ENCODE data around the gene BCO2. TPM values are rescaled to one million over a fixed set of nuclear protein-coding genes. Genes with fewer than 3 reads are reported as not detected.

BCO2 gene, protein sequence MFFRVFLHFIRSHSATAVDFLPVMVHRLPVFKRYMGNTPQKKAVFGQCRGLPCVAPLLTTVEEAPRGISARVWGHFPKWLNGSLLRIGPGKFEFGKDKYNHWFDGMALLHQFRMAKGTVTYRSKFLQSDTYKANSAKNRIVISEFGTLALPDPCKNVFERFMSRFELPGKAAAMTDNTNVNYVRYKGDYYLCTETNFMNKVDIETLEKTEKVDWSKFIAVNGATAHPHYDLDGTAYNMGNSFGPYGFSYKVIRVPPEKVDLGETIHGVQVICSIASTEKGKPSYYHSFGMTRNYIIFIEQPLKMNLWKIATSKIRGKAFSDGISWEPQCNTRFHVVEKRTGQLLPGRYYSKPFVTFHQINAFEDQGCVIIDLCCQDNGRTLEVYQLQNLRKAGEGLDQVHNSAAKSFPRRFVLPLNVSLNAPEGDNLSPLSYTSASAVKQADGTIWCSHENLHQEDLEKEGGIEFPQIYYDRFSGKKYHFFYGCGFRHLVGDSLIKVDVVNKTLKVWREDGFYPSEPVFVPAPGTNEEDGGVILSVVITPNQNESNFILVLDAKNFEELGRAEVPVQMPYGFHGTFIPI
- total RNA-seq, result 1.4 and 1.5 TPM in 2 replicates
- long read RNA-seq, partial matches to known transcripts, result 0 of 1 reads
- long read RNA-seq, other reads (novel, unspliced or antisense), result 1 of 1 reads

DNA sequence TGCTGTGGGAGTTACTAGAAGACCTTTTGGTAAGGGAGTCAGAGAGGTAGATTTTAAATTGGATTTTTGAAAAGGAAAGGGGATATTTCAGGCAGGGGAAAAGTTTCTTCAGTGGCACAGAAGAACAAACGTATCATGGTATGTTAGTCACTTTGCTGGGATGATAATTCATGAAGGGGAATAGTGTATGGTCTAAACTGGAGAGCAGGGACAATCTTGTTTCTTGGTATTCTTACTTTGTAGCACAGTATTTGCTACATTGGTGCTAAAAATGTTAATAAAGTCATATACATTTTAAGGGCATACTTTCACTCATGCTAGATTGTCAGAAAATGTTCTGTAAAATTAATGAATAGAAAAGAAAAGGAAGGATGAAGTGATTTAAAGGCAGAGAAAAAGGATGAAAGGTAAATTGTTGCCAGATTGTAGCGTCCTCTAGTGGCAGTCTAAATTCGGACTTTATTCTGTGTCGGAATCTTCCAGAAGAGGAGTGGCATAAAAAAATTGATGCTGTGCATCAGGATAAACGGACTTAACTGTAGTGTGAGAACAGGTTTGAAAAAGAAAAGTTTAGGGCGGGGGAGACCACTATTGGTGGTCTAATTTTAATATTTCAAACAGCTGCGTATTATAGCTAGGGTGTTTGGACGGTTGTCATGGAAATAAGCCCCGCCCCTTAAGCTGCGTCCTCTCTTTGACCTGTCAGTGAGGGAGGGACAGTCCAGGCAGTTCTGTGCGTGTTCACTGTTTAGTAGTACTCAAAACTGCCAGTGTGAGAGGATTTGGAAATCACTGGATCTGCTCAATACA is at the start of gene BCO2:
BCO2 (plus strand) TSS at position 724 of the 810 bp plus-strand sequence. CDS start 90 bp downstream, outside the sequence.
- Mint-ChIP-seq H3K9me3 (ENCODE audit: unreplicated experiment) (no peaks in the 10 kb centered on the region), H3K27ac (ENCODE audit: unreplicated experiment) (peak within 1 kb of the TSS; percentile 82), H3K36me3 (ENCODE audit: unreplicated experiment) (no peaks in the 10 kb centered on the region), H3K27me3 (ENCODE audit: unreplicated experiment) (peaks cover 39% of the 10 kb centered on the region), H3K4me1 (ENCODE audit: unreplicated experiment) (peaks cover 12% of the 10 kb centered on the region), H3K4me3 (ENCODE audit: unreplicated experiment) (peak within 1 kb of the TSS; percentile 62)
- DNase-seq (ENCODE audit: extremely low spot score, unreplicated experiment), result peak; percentile 88
- TF ChIP-seq, protein P1, sequence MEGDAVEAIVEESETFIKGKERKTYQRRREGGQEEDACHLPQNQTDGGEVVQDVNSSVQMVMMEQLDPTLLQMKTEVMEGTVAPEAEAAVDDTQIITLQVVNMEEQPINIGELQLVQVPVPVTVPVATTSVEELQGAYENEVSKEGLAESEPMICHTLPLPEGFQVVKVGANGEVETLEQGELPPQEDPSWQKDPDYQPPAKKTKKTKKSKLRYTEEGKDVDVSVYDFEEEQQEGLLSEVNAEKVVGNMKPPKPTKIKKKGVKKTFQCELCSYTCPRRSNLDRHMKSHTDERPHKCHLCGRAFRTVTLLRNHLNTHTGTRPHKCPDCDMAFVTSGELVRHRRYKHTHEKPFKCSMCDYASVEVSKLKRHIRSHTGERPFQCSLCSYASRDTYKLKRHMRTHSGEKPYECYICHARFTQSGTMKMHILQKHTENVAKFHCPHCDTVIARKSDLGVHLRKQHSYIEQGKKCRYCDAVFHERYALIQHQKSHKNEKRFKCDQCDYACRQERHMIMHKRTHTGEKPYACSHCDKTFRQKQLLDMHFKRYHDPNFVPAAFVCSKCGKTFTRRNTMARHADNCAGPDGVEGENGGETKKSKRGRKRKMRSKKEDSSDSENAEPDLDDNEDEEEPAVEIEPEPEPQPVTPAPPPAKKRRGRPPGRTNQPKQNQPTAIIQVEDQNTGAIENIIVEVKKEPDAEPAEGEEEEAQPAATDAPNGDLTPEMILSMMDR (IDR thresholded peaks at IDR 0.05), result peak; percentile 77

GRCh38 chr11:112127056-112127455 is 48.3 kb upstream of the BCO2 start:
- Mint-ChIP-seq H3K27ac (ENCODE audit: unreplicated experiment) (no peak overlapping the region), H3K9me3 (ENCODE audit: unreplicated experiment) (no peaks in the 10 kb centered on the region), H3K27me3 (ENCODE audit: unreplicated experiment) (no peaks in the 10 kb centered on the region), H3K4me3 (ENCODE audit: unreplicated experiment) (no peak overlapping the region), H3K4me1 (ENCODE audit: unreplicated experiment) (peaks cover 11% of the 10 kb centered on the region), H3K36me3 (ENCODE audit: unreplicated experiment) (no peaks in the 10 kb centered on the region)
- no peak for DNase-seq (ENCODE audit: extremely low spot score, unreplicated experiment)
- TF ChIP-seq, protein P1 (IDR thresholded peaks at IDR 0.05), result no peak

- DNase-seq (ENCODE audit: extremely low spot score, unreplicated experiment), result no peak
- Mint-ChIP-seq H3K4me1 (ENCODE audit: unreplicated experiment) (peaks cover 11% of the 10 kb centered on the region), H3K36me3 (ENCODE audit: unreplicated experiment) (no peaks in the 10 kb centered on the region), H3K4me3 (ENCODE audit: unreplicated experiment) (no peak overlapping the region), H3K27me3 (ENCODE audit: unreplicated experiment) (no peaks in the 10 kb centered on the region), H3K27ac (ENCODE audit: unreplicated experiment) (peak overlapping the region; percentile 60), H3K9me3 (ENCODE audit: unreplicated experiment) (no peaks in the 10 kb centered on the region)
- TF ChIP-seq, protein P1 (IDR thresholded peaks at IDR 0.05), result no peak
Measured at GRCh38 chr11:112128483-112129121, 46.7 kb upstream of the BCO2 start.

DNA sequence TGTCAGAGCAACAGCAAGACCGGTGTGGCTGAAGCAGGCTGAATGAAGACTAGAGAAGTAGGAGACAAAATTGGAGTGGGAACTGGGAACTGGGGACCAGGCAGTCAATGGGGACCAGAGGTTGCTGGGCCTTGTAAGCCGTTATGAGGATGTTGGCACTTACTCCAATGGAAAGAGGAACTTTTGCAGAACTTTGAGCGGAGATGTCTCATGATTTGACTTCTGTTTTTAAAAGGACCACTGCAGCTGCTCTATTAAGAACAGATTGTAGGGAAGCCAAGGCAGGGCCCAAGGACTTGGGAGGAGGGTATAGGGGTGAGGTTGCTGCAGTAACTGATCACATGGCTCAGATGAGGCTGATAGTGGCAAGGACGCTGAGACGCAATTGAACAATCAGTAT is 45.7 kb upstream of the BCO2 start:
- DNase-seq (ENCODE audit: extremely low spot score, unreplicated experiment), result no peak
- H3K36me3 Mint-ChIP-seq (ENCODE audit: unreplicated experiment), result no peaks in the 10 kb centered on the region
- peaks cover 11% of the 10 kb centered on the region for H3K4me1 Mint-ChIP-seq (ENCODE audit: unreplicated experiment)
- no peaks in the 10 kb centered on the region for H3K27me3 Mint-ChIP-seq (ENCODE audit: unreplicated experiment)
- no peak overlapping the region for H3K4me3 Mint-ChIP-seq (ENCODE audit: unreplicated experiment)
- H3K27ac Mint-ChIP-seq (ENCODE audit: unreplicated experiment), result no peak overlapping the region
- no peaks in the 10 kb centered on the region for H3K9me3 Mint-ChIP-seq (ENCODE audit: unreplicated experiment)
- TF ChIP-seq, protein P1 (IDR thresholded peaks at IDR 0.05), result no peak

Measured in osteocyte (in vitro differentiated cells).